ENCODE data around the gene ZDHHC4.

ZDHHC4 gene

DNA sequence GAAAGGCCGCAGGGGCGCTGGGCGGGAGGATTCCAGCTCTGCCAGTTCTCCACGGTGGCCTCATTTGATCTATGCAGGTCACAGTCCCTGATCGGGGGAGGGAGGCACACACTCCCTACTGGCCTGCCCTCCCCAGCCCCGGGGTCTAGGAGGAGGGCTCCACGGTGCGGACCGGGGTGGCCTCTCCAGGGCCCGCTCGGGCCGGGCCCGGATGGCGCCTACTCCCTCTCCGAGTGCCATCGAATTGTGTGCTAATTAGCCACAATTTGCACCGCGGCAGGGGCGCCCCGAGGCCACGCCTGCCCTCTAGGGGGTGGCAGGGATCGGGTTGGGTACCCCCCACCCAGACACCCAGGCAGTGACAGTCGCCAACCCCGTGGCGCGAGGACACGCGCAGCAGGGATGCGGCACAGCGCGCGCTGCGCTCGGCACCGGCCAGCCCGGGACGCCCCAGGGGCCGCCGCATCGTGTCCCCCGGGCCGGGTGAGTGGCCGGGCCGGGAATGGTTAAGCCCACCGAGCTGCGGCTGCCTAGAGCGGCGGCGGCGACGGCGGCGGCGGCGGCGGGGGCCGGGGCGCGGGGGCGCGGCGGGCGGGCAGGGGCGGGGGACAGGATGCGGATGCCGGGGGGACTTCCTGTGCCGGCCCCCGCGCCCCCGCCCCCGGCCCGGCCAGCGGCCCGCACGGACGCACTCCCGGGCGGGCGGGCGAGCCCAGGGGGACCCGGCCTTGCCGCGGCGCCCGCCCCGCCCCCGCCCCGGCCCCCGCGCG is 37.9 kb downstream of the ZDHHC4 start, which contains the start of gene ZNF853:
TSS of gene ZNF853 (plus strand) at position 658 of the 770 bp plus-strand sequence. CDS start 565 bp downstream, outside the sequence.
- H3K27me3 ChIP-seq (ENCODE audit: control insufficient read depth in 3 of 3, insufficient read depth in 3 of 3, low read depth in 1 of 3, low read length in 3 of 3) = no peaks in the 10 kb centered on the region
- H3K9me3 ChIP-seq (replicated peaks in 1 of 2; ENCODE audit: control insufficient read depth in 2 of 2, insufficient read depth in 1 of 2, low read depth in 1 of 2, low read length in 2 of 2) = no peaks in the 10 kb centered on the region
- H3K4me3 ChIP-seq (ENCODE audit: low read length in 2 of 2) = peak within 1 kb of the TSS; percentile 93 to 95
- peak within 1 kb of the TSS; percentile 72 for H2BK120ac ChIP-seq (ENCODE audit: low read depth, low read length)
- no peak within 1 kb of the TSS for H2BK15ac ChIP-seq (ENCODE audit: low read length)
- peaks cover 6 to 29% of the 10 kb centered on the region in 2 donors for H3K36me3 ChIP-seq (replicated peaks in 1 of 2; ENCODE audit: control insufficient read depth in 2 of 2, insufficient read depth in 2 of 2, low read length in 2 of 2)
- H2BK12ac ChIP-seq (ENCODE audit: low read length) = peak within 1 kb of the TSS; percentile 84
- H3K23ac ChIP-seq (ENCODE audit: low read depth, low read length, poor library complexity) = peak within 1 kb of the TSS; percentile 96
- no peak within 1 kb of the TSS for H4K8ac ChIP-seq (ENCODE audit: low read depth, low read length)
- peak; percentile 54 for DNase-seq (ENCODE audit: low spot score)
- H3K18ac ChIP-seq (ENCODE audit: low read length) = peak within 1 kb of the TSS; percentile 94
- H2BK5ac ChIP-seq (ENCODE audit: low read length) = peak within 1 kb of the TSS; percentile 93
- peak within 1 kb of the TSS; percentile 95 for H3K4me2 ChIP-seq (ENCODE audit: insufficient read depth, low read length, poor library complexity, severe bottlenecking)
- H2AK5ac ChIP-seq (ENCODE audit: low read depth, low read length) = peak within 1 kb of the TSS; percentile 86
- H3K27ac ChIP-seq (replicated peaks; ENCODE audit: low read length) = peak within 1 kb of the TSS; percentile 72
- peaks cover 6 to 8% of the 10 kb centered on the region in 2 donors for H3K4me1 ChIP-seq (ENCODE audit: control insufficient read depth in 2 of 2, insufficient read depth in 1 of 2, low read depth in 1 of 2, low read length in 2 of 2)
- peaks cover 8% of the 10 kb centered on the region for H3K79me1 ChIP-seq (ENCODE audit: low read depth, low read length)
- H3K4ac ChIP-seq (ENCODE audit: low read length) = peak within 1 kb of the TSS; percentile 4
- no CpG with 5 or more reads among the region's 91 CpGs for WGBS, 2 donors (ENCODE audit: extremely low coverage in 2 of 2, insufficient read length in 2 of 2, insufficient replicate concordance in 1 of 2)
- no peak within 1 kb of the TSS for H4K91ac ChIP-seq (ENCODE audit: low read depth, low read length, poor library complexity)
- peak within 1 kb of the TSS; percentile 97 for H3K9ac ChIP-seq (ENCODE audit: low read depth, low read length, poor library complexity)
- peak within 1 kb of the TSS; percentile 97 for H3K14ac ChIP-seq (ENCODE audit: low read length)
- H2AFZ ChIP-seq (ENCODE audit: low read length) = peak within 1 kb of the TSS; percentile 100

DNA sequence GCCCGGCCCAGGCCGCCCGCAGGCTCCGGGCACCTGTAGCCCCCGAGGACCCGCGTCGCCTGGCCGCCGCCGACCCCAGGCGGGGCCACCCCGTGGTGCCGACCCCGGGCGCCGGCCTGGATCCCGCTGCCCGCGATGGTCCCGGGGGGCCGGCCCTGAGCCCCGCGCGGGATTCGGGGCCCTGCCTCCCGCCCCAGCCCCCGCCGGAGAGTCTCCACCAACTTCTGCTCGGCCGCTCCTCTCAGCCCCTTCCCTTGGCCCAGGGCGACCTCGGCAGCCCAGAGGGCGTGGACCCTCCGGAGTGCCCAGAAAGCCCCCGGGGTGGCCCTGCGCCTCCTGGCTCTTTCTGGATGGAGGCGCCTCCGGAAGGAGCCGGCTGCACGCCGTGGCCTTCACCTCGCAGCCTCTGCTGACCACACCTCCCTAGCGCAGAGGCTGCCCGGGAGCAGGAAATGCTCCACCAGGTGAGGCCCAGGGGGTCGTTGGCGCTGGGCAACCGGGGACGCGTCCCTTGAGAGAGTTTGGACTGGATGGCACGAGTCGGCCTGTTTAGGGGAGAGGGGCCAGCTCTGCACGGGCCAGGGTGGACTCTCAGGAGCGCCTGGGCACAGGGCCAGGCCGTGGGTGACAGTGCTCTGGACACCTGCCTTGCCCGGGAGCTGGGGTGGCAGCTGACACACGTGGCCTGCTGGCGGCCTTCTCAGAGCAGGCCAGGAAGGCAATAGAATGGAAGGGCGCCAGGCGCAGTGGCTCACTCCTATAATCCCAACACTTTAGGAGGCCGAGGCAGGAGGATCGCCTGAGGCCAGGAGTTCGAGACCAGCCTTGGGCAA is 38.7 kb downstream of the ZDHHC4 start:
- peak overlapping the region; percentile 91 to 93 for H3K4me3 ChIP-seq (ENCODE audit: low read length in 2 of 2)
- peak overlapping the region; percentile 92 for H3K18ac ChIP-seq (ENCODE audit: low read length)
- peaks cover 8 to 35% of the 10 kb centered on the region in 2 donors for H3K36me3 ChIP-seq (replicated peaks in 1 of 2; ENCODE audit: control insufficient read depth in 2 of 2, insufficient read depth in 2 of 2, low read length in 2 of 2)
- peak overlapping the region; percentile 60 for H3K23ac ChIP-seq (ENCODE audit: low read depth, low read length, poor library complexity)
- H3K9ac ChIP-seq (ENCODE audit: low read depth, low read length, poor library complexity) = peak overlapping the region; percentile 86
- H4K91ac ChIP-seq (ENCODE audit: low read depth, low read length, poor library complexity) = no peak overlapping the region
- no peak overlapping the region for H2BK15ac ChIP-seq (ENCODE audit: low read length)
- H3K9me3 ChIP-seq (replicated peaks in 1 of 2; ENCODE audit: control insufficient read depth in 2 of 2, insufficient read depth in 1 of 2, low read depth in 1 of 2, low read length in 2 of 2) = no peaks in the 10 kb centered on the region
- H3K4ac ChIP-seq (ENCODE audit: low read length) = no peak overlapping the region
- H2BK120ac ChIP-seq (ENCODE audit: low read depth, low read length) = peak overlapping the region; percentile 72
- H2AK5ac ChIP-seq (ENCODE audit: low read depth, low read length) = peak overlapping the region; percentile 86
- H2BK5ac ChIP-seq (ENCODE audit: low read length) = peak overlapping the region; percentile 93
- no peaks in the 10 kb centered on the region for H3K27me3 ChIP-seq (ENCODE audit: control insufficient read depth in 3 of 3, insufficient read depth in 3 of 3, low read depth in 1 of 3, low read length in 3 of 3)
- peak overlapping the region; percentile 92 for H2AFZ ChIP-seq (ENCODE audit: low read length)
- DNase-seq (ENCODE audit: low spot score) = no peak
- peaks cover 8% of the 10 kb centered on the region for H3K79me1 ChIP-seq (ENCODE audit: low read depth, low read length)
- H2BK12ac ChIP-seq (ENCODE audit: low read length) = peak overlapping the region; percentile 84
- no CpG with 5 or more reads among the region's 63 CpGs for WGBS, 2 donors (ENCODE audit: extremely low coverage in 2 of 2, insufficient read length in 2 of 2, insufficient replicate concordance in 1 of 2)
- peaks cover 6 to 8% of the 10 kb centered on the region in 2 donors for H3K4me1 ChIP-seq (ENCODE audit: control insufficient read depth in 2 of 2, insufficient read depth in 1 of 2, low read depth in 1 of 2, low read length in 2 of 2)
- H4K8ac ChIP-seq (ENCODE audit: low read depth, low read length) = no peak overlapping the region
- H3K27ac ChIP-seq (replicated peaks; ENCODE audit: low read length) = no peak overlapping the region
- H3K14ac ChIP-seq (ENCODE audit: low read length) = no peak overlapping the region
- H3K4me2 ChIP-seq (ENCODE audit: insufficient read depth, low read length, poor library complexity, severe bottlenecking) = peak overlapping the region; percentile 77

DNA sequence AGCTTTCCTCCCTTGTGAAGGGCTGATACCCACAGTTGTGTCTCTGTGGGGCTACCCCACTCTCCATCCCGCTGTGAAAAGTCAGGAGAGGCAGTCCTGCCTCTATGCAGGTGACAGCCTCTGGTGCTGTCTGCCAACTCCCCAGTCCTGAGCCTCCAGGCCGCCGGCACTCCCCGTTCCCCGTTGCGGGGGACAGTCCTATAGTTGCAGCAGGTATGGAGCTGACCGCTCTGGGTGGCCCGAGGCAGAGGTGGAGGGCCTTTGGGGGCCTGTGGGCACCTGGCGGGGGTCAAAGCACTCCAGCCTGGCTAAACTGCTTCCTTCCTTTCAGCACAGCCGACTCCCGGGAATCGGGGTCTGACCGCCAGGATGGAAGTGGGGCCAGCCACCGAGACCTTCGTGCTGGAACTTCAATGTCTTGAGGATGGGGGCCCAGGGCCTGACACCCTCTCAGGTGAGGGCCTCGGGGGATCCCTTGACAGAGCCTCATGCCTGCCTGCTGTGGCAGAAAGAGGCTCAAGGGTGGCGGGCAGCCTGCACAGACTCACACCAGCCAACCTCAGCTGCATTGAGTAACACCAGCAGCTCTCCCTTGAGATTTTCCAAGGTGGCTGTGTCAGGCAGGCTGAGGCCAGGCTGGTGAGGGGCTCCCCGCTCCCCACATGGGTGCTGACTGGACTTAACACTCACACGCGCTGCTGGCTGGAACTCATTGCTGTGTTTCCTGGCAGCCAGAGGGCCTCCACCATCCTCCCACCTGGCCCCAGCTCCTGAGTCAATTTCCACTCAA is 39.8 kb downstream of the ZDHHC4 start:
- DNase-seq (ENCODE audit: low spot score) = no peak
- Histone ChIP-seq H2AK5ac (ENCODE audit: low read depth, low read length) (no peak overlapping the region), H3K18ac (ENCODE audit: low read length) (no peak overlapping the region), H3K9ac (ENCODE audit: low read depth, low read length, poor library complexity) (no peak overlapping the region), H3K27ac (replicated peaks; ENCODE audit: low read length) (no peak overlapping the region), H4K8ac (ENCODE audit: low read depth, low read length) (no peak overlapping the region), H3K27me3 (ENCODE audit: control insufficient read depth in 3 of 3, insufficient read depth in 3 of 3, low read depth in 1 of 3, low read length in 3 of 3) (no peaks in the 10 kb centered on the region), H3K23ac (ENCODE audit: low read depth, low read length, poor library complexity) (no peak overlapping the region), H2BK120ac (ENCODE audit: low read depth, low read length) (no peak overlapping the region), H4K91ac (ENCODE audit: low read depth, low read length, poor library complexity) (no peak overlapping the region), H3K4ac (ENCODE audit: low read length) (no peak overlapping the region), H3K79me1 (ENCODE audit: low read depth, low read length) (peaks cover 8% of the 10 kb centered on the region), H3K36me3 (replicated peaks in 1 of 2; ENCODE audit: control insufficient read depth in 2 of 2, insufficient read depth in 2 of 2, low read length in 2 of 2) (peaks cover 17 to 46% of the 10 kb centered on the region in 2 donors), H3K9me3 (replicated peaks in 1 of 2; ENCODE audit: control insufficient read depth in 2 of 2, insufficient read depth in 1 of 2, low read depth in 1 of 2, low read length in 2 of 2) (no peaks in the 10 kb centered on the region), H2BK12ac (ENCODE audit: low read length) (no peak overlapping the region), H3K4me3 (ENCODE audit: low read length in 2 of 2) (peak overlapping the region in 1 of 2 donors; percentile 93), H3K4me2 (ENCODE audit: insufficient read depth, low read length, poor library complexity, severe bottlenecking) (no peak overlapping the region), H3K4me1 (ENCODE audit: control insufficient read depth in 2 of 2, insufficient read depth in 1 of 2, low read depth in 1 of 2, low read length in 2 of 2) (peaks cover 6 to 8% of the 10 kb centered on the region in 2 donors), H3K14ac (ENCODE audit: low read length) (peak overlapping the region; percentile 38), H2AFZ (ENCODE audit: low read length) (no peak overlapping the region), H2BK5ac (ENCODE audit: low read length) (no peak overlapping the region), H2BK15ac (ENCODE audit: low read length) (no peak overlapping the region)
- WGBS, 2 donors (ENCODE audit: extremely low coverage in 2 of 2, insufficient read length in 2 of 2, insufficient replicate concordance in 1 of 2) = no CpG with 5 or more reads among the region's 20 CpGs

Data from neuronal stem cell (in vitro differentiated cells).